Fibroblast of skin of scalp (primary cell): Measurements from ENCODE around the gene DNM3.

ENCODE experiments used
- DNase-seq: peaks from one replicate; pipeline ENCODE4 v3.0.0-alpha.2; 2013

DNM3 gene

DNA sequence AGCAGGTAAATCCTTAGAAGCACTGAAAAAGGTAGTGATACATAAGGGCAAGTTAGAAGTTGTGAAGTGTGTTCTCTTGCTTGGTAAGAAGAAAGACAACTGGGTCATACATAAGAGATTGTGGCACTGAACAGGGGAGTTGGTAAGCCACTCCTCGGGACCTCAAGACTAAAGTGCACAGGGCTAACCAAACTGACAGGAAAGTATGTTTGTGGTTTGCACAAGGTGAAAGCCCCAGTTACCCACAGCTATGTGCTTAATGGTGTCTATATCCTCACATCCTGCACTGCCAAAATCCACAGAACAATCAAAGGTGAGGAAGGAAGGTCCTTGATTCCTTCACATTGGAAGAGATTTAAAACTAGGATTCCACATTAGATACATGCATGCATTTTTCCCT, 276.5 kb downstream of the DNM3 start:
- DNase-seq = no peak

DNA sequence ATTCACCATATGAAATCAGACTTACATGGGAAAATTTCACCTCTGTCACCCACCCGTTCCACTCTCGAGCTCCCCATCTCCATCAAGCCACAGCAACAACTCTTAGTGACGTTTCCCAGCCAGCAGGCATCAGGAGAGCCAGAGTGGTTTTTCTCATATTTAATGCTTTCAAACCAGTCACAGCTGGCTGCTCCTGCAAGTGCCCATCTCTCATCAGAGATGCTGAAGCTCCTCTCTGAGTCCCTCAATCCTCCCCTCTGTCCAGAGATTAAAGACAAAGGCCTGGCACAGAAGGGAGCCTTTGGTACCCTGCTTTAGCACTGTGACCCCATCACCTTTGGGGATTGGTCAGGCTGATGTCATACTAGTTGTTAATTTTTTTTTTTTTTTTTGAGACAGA, 277.3 kb downstream of the DNM3 start:
- DNase-seq = no peak

DNA sequence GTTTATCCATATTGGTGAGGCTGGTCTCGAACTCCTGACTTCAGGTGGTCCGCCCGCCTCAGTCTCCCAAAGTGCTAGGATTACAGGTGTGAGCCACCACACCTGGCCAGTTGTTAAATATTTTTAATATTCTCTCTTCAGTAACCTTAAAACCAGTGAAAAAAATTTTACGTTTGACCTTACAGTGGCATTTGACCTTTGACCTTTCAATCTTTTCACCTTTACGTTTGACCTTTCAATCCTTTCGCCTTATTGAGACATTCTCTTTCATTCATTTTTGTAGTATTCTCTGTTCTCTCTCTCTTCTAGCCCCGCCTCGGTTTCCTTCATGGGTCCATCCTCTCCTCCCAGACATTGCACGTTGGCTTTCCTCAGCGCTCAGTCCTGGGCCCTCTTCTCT, 277.9 kb downstream of the DNM3 start:
- DNase-seq = no peak

DNA sequence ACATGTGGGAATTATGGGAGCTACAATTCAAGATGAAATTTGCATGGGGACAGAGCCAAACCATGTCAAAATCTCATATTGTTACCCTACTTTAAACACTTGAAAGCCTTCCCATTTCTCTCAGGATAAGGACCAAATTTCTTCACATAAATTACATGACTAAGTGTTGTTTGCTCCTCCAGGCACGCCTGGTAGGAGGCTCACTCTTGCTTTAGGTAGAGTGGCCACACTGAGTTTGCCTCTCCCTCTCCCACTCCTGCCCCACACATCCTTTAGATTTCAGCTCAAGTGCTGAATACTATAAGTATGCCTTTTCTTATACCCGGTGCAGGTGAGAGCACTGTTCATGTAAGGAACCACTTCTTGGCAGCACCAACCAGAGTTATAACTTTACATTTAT, 279.1 kb downstream of the DNM3 start:
- DNase-seq = no peak

DNA sequence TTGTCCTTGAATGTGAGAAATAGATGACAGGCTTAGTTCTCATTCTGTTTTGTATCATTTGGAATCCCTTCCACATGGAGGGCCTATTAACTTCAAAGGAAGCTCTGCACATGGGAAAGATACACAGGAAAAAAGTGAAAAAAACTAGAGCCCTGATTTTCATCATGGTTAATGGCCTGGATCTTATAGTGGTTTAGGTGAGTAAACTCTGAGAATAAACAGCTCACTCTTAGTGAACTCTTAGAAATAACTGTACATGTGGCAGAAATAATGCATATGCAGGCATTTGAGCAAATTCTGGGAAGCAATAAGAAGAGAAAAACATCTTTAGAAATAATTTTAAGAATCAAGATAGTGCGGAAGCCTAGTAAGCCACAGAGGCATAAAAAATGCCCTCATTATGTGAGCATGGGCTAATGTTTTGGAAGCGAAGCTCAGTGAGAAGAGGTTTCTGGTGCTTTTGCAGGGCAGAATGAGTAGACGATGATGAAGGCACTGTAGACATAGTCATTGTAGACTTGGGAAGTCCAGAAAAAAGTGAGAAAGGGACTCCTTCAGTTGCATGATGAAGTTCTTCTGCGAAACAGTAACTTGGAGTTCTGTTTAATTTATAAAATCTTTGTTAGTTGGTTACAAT, 279.9 kb downstream of the DNM3 start:
- no peak for DNase-seq

DNA sequence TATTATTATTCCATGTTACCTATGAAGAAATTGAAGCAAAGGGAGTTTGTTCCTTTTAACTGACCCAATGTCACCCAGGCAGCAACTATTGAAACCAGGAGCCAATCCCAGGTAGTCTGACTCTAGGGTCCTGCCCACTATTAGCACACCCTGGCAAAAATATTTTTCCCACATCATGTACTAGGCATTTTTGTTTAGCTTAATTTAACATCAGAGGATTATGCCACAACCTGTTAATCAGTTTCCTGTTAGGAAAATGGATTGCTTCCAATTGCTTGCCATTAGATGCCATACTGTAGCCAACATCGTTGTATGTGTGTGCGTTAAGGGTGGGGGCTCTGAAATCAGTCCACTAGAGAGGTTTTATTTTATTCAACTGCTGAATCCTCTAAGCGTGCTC, 281.1 kb downstream of the DNM3 start:
- no peak for DNase-seq

DNA sequence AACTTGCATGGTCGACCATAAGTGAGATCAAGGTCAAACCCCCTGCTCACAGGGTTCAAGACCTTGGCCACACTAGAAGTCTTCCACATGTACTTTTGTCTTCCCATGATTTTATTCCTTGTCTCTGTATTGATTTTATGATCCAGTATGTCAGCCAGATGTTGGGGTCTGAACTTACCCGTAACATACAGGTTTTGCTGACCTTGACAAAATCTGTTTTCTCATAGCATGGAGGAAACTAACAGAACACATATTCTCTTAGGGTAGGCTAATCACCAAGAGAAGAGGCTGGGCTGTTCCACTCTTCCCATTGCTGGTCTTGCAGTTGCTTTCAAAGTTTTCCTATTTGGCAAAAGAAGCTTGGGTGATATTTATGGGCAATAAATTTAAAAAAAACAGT, 284.0 kb downstream of the DNM3 start:
- DNase-seq = no peak

DNA sequence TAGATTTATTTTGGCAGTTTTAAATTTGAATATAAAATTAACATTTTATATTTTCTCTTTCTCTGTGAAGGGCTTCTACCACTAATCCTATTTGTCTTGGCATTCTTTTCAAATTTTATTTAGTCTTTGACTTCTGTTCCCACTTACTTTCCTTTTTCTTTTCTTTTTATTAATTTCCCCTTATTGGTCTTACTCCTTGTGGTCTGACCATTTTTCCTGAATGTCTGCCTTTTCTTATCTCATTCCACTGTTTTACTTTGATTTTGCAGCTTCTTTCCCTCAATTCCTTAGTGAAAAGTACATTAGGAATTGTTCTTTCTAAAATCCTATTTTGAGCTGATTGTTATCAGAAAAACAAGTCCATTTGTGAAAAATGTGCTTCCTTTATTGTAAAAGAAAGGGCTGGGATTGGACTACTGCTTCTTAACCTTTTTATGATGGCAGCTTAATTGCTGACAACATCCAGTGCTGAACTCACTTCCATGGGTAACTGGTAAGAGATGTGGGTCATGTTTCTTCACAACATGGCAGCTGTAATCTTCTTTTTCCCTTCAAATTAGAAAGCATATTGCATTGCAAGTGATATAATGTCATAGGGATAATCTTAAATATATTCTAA, 284.6 kb downstream of the DNM3 start:
- DNase-seq = no peak

DNA sequence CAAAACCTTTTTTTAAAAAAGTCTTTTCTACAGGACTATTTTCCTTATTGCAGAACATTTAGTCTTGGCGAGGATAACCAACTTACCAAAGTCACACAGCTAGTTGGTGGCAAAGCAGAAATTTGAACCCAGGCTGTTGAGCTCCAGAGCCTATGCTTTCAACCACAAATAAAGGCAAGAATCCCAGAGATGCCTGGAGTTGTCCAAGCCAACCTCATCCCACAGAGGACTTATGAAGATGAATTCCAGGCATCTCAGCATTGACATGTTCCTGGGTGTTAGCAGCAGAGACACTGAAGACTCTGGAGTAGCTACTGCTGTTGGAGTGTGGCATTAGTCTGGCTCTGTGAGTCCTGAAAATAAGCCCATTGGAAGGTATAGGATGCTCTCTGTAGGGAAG, 291.5 kb downstream of the DNM3 start:
- no peak for DNase-seq

DNA sequence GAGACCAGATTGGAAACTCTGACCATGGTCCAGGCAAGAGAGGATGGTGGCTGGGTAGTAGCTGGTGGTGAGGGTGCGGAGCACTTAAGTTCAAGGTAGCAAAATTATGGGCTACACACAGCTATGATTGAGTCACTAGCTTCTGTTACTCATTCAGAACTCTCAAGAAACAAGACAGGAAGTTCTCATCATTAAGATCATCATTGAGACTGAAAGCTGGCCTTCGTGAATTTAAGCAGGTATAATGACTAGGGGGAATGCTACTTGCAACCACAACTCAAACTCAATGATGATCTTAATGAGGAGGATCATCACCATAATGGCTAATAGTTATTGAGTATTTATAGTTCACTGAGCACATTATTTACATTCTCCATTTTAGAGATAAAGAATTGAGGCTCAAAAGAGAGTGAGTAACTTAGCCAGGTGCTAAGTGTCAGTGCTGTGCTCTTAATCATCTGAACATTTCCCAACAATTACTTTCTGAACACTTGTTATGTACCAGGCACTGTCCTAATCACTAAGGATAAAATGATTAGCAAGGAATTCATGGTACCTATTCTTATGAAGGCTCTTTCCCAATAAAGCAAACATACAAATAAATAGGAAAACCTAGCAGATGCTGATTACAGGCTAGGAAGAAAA, 292.9 kb downstream of the DNM3 start:
- DNase-seq = no peak

DNA sequence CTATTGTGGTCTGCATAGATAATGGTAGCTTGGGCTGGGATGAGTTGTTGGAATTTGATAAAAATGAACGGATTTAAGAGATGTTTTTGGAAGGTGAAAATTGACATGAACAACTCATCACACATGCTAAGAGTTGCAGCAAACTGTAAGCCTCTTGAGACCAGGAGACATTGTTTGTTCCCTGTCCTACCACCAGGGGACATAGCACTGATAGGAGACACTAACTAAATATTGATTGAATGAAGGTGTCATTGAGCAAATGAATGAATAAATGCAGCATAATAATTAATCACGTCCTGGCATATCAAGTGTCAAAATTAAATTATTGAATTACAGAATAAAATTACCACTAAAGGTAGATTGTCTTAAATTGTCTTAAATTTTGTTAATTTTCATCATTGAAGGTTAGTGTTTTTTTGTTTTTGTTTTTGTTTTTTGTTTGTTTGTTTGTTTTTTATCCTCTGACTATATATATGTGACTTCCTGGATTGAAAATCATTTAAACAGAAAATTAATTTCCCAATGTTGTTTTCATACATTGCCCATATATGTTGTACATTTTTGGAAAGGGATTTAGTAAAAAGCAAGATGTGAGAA, 293.9 kb downstream of the DNM3 start:
- DNase-seq = no peak

DNA sequence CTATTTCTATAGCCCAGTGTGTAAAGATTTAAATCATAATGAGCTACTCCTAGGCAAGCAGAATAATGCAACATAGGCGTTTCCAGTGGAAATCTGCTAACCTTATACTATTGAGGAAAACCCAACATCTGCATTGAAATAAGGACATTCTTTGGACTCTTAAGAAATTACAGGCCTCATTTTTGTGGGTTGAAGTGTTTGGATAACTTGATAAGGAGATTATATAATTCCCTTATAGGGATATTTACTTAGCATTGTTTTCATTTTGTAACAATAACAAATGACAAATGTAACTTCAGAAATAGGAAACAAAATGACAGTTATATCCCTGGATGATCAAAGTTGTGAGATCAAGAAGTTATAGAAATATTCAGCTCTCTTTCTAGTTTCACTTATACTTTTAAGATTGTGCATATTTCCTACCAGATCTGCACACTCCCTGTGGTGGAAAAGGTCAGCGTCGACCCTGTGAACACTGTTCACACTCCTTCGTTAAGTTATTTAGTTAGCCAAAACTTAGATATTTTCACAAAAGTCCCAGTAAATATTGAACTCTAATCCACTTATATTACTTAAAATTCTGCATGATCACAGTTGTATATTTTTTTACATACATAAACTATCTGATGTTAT, 294.8 kb downstream of the DNM3 start:
- peak; percentile 87 for DNase-seq

DNA sequence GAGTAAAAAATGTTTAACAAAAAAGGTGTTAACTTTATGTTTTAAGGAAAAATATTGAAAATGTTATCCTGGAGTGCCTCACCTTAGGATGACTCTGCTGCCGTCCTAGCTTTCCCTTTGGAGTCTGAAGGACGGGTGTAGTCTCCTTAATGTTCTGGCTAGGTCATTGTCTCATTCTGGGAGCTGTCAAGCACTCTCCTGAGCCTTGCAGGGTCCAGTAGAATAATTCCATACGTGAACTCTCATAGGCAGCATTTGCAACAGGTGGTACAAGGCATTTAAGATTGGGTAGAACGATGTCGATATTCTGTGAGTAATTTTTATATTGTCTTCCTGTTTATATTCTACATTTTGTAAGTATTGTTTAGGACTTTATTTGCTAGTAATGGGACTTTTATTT, 295.6 kb downstream of the DNM3 start:
- DNase-seq = no peak

DNA sequence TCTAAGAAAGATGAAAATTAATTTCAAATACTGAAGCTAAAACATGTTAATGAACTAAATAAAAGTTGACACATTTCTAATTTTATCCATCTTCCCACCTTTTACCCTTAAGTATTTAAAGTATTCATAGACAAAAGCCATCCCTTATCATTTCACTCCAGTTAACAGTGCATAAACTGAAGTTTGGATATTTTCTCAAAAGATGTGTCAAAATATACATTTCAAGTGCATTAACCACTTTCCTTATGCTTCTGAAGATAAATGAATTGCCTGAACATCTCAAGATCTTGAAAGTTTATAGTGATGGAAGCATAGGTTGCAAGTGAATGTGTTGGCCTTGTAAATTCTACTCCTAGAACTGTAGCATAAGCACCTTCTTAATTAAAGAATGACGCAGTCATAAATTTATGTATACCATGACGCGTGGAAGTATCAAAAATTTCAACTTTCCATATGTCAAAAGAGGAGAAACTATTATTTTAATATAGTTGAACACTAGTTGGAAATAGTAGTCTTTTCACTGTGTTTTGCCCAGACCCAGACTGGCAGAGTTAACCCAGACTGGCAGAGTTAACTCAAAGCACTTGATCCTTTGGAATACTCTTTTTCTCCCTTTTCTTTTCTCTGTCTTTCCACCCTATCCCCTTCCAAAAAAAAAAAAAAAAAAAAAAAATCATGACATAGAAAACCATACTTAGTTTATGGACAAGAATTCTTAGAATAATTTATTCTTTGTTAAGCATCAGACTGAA, 296.6 kb downstream of the DNM3 start:
- no peak for DNase-seq

DNA sequence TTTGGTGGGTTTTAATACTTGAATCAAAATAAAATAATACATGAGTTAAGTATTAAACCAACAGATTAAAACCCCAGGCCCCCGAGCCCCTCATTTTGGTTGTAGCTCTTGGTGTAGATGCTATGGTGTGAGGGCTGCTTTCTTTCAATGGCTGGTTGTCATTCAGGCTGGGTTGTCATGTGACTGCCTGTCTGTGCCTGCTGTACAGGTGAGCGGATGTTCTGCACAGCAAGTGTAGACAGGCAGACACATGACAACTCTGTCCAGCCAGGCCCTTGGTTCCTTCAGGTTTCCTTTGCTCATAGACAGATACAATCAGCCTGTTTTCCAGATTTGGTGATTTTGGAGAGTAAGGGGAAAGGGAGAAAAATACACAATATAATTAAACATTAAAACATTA, 297.3 kb downstream of the DNM3 start:
- no peak for DNase-seq

DNA sequence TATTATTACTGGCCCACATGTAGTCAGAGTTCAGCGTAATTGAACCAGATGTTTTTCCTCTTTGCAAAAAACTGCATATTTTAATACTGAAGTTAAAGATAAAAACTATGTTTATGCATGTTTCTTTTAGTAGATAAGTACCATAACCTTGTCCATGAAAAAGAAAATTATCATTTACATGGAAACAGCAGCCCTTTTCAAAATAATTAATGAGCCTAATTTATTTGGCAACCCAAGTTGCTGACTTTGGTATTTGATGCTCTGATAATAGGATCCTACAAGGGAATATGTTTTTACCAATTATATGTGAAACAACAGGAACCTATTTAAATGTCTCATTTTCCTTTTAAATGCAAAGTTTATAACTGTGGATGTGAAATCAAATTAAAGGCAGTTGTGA, 297.9 kb downstream of the DNM3 start:
- DNase-seq = no peak

DNA sequence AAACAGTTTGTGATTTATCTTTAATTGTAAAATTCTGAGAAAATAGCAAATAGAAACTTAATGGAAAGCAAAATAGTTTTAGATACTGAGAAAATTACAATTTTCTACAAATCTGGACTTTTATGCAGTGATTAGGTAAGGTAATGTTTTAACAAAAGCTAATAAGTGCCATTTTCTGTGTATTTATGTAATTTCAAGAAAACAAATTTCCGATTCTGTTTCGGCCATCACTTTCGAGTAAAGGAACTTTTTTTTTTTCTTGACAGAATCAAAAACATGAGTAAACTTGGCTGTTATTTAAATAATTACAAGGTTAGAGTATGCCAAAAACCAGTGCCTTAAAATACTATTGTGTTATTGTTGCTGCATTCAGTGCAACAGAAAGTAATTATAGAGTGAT, 298.8 kb downstream of the DNM3 start:
- no peak for DNase-seq

DNA sequence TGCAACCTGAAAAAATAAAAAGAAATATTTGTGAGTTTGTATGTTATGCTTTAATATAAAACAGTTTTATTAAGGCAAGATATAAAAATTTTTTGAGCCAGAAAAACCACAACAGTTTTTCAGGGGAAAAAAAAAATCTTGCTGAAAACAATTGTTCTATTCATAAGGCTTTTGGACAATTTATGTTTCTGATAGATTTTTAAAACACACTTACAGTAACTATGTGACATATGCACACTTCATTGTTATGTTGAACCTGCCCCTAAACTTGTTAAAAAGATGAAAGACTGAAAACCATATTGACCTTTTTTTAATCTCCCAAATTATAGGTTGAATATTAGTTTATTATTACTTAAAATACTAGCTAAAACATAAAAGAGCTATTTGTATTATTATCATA, 299.3 kb downstream of the DNM3 start:
- no peak for DNase-seq

DNA sequence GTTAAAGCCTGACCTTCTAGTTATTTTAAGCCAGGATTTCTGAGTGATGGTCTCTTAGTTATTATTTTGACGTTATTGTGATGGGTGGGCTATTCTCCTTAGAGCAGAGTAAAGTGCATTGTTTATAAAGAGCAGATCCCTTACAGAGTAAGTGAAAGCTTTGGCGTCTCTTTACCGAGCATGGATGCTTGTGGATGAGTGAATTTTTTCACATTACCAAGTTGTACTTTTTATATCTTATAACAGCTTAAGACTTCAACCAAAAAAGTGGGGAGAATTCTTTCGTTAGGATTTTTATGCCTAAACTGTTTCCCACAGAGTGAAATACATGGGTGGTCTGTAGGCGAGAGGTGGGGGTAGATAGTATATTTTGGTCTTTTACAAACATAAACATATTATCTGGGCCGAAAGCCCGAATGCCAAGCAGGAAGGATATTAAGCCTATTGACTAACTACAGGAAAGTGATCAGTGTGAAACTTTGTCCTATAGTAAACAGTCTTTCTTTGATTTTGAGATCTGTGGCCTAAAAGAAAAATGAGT, 300.1 kb downstream of the DNM3 start:
- DNase-seq = no peak

DNA sequence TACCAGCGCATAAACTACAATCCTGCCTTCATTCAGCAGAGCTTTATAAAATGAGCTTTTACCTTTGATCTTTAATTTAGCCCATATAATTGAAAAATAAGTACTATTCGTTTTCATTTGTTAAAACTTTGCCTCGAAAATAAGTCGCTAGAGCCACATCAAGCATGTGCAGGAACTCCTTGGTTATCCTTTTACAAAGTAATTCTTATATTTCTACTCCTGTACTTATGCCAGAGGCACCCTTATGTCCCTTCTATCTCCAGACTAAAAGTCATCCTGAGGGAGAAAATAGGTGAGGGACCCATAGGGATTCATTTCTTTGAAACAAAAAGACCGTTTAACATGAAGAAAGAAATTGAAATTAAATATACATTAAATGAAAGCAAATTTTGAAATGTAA, 301.0 kb downstream of the DNM3 start:
- no peak for DNase-seq

DNA sequence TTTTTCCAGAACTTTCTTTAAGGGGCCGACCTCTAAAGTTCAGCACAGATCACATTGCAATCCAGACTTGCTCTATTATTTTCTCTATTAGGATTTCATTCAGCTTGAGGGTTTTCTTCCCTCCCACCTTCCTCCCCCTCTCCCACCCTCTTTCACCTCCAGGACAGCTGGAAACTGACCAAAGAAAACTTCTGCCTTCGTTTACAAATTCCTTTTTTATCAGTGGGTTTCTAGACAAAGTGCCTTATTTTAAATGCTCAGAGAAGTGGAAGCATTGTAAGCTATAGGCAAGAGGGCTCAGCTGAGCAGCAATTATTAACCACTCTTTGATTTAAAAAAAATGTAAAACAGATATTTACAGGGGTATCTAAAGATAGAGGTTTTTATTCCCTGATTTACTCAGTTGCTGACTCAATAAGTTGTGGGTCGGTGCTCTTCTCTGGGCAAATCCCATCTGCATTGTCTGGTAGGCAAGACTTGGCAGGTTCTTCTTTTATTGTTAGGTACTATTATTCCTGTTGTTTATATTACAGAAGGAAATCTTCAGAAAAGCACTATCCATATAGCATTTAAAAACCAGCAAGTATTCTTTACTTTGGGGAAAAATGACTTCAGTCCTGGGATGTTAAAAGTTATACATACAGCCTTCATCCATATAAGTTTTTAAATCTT, 302.2 kb downstream of the DNM3 start:
- peak; percentile 88 for DNase-seq
